ENCODE results near the gene GPLD1. TPM values are rescaled to one million over a fixed set of nuclear protein-coding genes. Genes with fewer than 3 reads are reported as not detected.
A peak's percentile ranks its signal among the peaks of the same experiment; 100 is the strongest.

GPLD1 gene
- total and polyA plus RNA-seq, 9 of the 15 experiments (the other 6 are each of a cell fraction or from before 2014, with no cell fraction given) = 0.11 to 1.3 (median 0.82) TPM

GRCh38 chr6:24402697-24403500 is 86.5 kb downstream of the GPLD1 start, which contains the start of gene MRS2 (continued):
- TF ChIP-seq RREB1 (CRISPR knock-in tag; IDR thresholded peaks at IDR 0.05) (peak; percentile 54), THAP12 (CRISPR knock-in tag; IDR thresholded peaks at IDR 0.05) (peak; percentile 78), PHF8 (IDR thresholded peaks at IDR 0.05; ENCODE audit: borderline replicate concordance, low read length) (peak; percentile 96), ZNF316 (IDR thresholded peaks at IDR 0.05) (0 out of 2 replicates have a peak, but pooled peaks have one; percentile 6), MED1 (CRISPR knock-in tag; IDR thresholded peaks at IDR 0.05; ENCODE audit: borderline replicate concordance) (no peak), SAP30 (IDR thresholded peaks at IDR 0.05; ENCODE audit: borderline replicate concordance, insufficient read depth, low read depth, low read length, poor library complexity, severe bottlenecking) (peak; percentile 63), NRF1 (conservative IDR thresholded peaks at IDR 0.05 in 1 of 2, IDR thresholded peaks at IDR 0.05 in 1 of 2) (peak; percentile 99), POLR2G (IDR thresholded peaks at IDR 0.05; ENCODE audit: low read depth, low read length) (peak; percentile 91), ZNF699 (CRISPR knock-in tag; IDR thresholded peaks at IDR 0.05; ENCODE audit: insufficient replicate concordance) (no peak), NR2F6 (CRISPR knock-in tag; IDR thresholded peaks at IDR 0.05) (0 out of 2 replicates have a peak, but pooled peaks have one; percentile 27), ZNF324 (CRISPR knock-in tag; IDR thresholded peaks at IDR 0.05) (no peak), ZBTB33 (CRISPR knock-in tag; IDR thresholded peaks at IDR 0.05) (peak; percentile 61; the same call in 1 of the 2 replicates), ZNF639 (CRISPR knock-in tag; conservative IDR thresholded peaks at IDR 0.05 in 1 of 2, IDR thresholded peaks at IDR 0.05 in 1 of 2) (0 out of 4 replicates have a peak, but pooled peaks of 1 of the 2 experiments have one; percentile 8)
